Mononuclear cell (primary cell): ENCODE measurements around the gene S100A10. TPM values are rescaled to one million over a fixed set of nuclear protein-coding genes. Genes with fewer than 3 reads are reported as not detected.

Experiments used
- H3K27me3 ChIP-seq: 2 replicates; pipeline ENCODE4 v1.6.0; 2011; ENCODE audit warnings: low read length, control low read depth; ENCODE audit not compliant: insufficient read depth
- H3K4me1 ChIP-seq: 2 replicates; pipeline ENCODE4 v1.5.1; 2011; ENCODE audit warnings: mild to moderate bottlenecking, low read length, control low read depth; ENCODE audit not compliant: insufficient read depth
- H3K4me3 ChIP-seq: 2 replicates; pipeline ENCODE4 v1.5.1; 2011; ENCODE audit warnings: mild to moderate bottlenecking, low read length, moderate library complexity
- H3K9me3 ChIP-seq: 2 replicates; pipeline ENCODE4 v1.5.1; 2011; ENCODE audit warnings: low read depth, mild to moderate bottlenecking, control low read depth, low read length
- total RNA-seq: library from RNA; depleted of rRNA; stranded (reverse); fragments of >200 nt; gene quantifications from one replicate; pipeline ENCODE4 v1.2.3, GENCODE V29; 2012

Gene S100A10
- total RNA-seq, 1 donor, result 113 TPM

DNA sequence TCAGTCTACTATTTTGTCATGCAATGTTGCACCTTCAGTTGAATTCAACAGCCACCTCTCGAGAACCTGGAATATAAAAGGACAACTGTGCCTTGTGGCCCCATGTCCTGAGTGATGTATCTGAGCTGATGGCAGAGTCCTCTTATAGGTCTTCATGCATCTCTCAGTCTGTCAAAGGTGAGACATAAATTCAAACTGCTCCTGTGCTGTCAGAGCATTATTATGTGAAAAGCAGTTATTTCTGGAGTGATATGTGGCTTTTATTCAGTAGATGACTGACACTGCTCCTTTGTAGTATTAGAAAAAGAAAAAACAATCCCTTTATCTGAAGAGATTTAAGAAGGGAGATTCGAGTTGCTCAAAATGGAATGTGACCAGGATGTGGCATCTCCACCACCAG lies 8.4 kb downstream of the S100A10 start:
- no peaks in the 10 kb centered on the region for H3K27me3 ChIP-seq
- H3K4me3 ChIP-seq, result no peak overlapping the region
- H3K9me3 ChIP-seq, result no peaks in the 10 kb centered on the region
- peaks cover 59% of the 10 kb centered on the region for H3K4me1 ChIP-seq

GRCh38 chr1:151984313-151984956 lies 9.2 kb downstream of the S100A10 start:
- Histone ChIP-seq H3K4me1 (peaks cover 51% of the 10 kb centered on the region), H3K9me3 (no peaks in the 10 kb centered on the region), H3K4me3 (no peak overlapping the region), H3K27me3 (no peaks in the 10 kb centered on the region)

GRCh38 chr1:151982300-151983005 lies 11.2 kb downstream of the S100A10 start:
- H3K4me3 ChIP-seq, result no peak overlapping the region
- H3K27me3 ChIP-seq, result no peaks in the 10 kb centered on the region
- no peaks in the 10 kb centered on the region for H3K9me3 ChIP-seq
- H3K4me1 ChIP-seq, result peaks cover 31% of the 10 kb centered on the region

DNA sequence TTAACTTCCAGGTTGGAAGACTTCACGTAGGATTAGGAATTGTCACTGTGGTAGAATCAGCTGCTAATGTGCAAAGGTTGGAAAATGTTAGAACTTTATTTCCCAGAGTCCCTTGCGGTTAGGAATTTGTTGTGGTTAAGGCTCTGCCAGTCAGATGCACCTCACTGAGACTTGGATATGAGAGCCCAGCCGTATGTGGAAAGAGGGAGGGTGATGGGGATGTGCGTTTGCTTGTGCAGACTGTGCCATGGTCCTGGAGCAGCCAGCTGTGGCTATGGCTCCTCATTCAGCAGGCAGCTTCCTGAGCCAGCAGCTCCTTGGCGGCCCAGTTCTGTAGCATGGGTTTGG lies 12.5 kb downstream of the S100A10 start:
- Histone ChIP-seq H3K27me3 (no peaks in the 10 kb centered on the region), H3K9me3 (no peaks in the 10 kb centered on the region), H3K4me1 (peaks cover 20% of the 10 kb centered on the region), H3K4me3 (no peak overlapping the region)

GRCh38 chr1:151980287-151981177 lies 13.1 kb downstream of the S100A10 start:
- Histone ChIP-seq H3K27me3 (no peaks in the 10 kb centered on the region), H3K4me3 (no peak overlapping the region), H3K4me1 (peaks cover 17% of the 10 kb centered on the region), H3K9me3 (no peaks in the 10 kb centered on the region)

DNA sequence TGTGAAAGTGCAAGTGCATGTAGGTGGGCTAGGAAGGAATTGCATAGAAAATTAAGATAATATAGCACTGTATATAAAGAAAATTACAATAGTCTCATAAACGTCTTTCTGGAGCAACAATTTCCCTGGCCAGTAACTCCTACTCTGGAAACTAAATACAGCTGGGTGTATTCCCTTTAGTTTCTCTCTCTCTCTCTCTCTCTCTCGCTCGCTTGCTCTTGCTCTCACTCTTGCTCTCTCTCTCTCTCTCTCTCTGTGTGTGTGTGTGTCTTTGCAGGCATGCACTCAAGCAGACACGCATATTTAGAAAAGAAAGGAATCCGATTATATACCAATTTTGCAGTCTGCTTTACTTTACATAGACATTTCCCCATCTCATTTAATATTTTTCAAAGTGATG lies 14.7 kb downstream of the S100A10 start:
- H3K9me3 ChIP-seq, result no peaks in the 10 kb centered on the region
- H3K27me3 ChIP-seq, result no peaks in the 10 kb centered on the region
- no peak overlapping the region for H3K4me3 ChIP-seq
- peaks cover under 1% of the 10 kb centered on the region for H3K4me1 ChIP-seq

DNA sequence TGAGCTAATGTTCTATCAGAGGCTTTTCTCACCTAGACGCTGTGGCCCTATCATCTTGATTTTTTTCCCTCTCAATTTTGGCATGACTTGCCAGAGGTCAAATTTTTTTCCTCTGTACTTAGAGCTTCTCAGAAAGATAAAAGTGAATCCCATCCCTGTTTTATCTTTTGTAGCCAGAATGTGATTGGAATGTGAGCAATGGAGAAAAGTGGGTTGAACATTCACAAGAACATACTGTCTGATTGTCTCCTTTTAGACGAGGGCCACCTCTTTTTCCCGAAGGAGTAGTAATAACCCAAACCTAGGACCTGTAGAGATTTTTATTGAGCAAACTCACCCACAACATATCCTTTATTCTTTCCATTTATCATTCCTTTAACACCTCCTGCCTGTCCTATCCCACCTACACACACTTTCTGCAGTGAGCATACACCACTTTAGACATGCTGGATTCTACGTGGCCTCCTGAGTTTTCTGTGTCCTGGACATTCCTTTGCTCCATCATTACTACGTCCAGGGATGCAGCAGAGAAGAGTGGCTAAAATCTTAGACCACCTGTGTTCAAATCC lies 15.9 kb downstream of the S100A10 start:
- H3K4me3 ChIP-seq, result no peak overlapping the region
- peaks cover 8% of the 10 kb centered on the region for H3K4me1 ChIP-seq
- no peaks in the 10 kb centered on the region for H3K9me3 ChIP-seq
- no peaks in the 10 kb centered on the region for H3K27me3 ChIP-seq

DNA sequence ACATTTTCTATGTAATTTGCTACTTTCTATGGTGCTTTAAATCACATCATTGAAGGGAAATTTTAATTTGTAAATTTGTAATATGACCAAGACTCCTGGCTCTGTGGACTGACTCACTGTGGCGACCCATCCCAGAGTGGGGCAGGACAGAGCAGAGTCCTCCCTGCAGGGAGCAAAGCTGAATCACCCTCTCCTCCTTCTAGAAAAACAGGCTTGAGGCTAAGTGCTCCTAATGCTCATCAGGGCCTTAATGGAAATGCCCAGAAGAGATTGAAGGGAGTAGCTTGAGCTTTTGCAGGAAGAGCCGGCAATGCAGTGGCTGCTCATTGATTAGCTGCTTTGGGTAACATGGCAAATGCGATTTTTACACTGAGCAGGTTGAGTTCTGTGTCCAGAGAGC lies 16.8 kb downstream of the S100A10 start:
- no peaks in the 10 kb centered on the region for H3K9me3 ChIP-seq
- no peak overlapping the region for H3K4me3 ChIP-seq
- peaks cover 11% of the 10 kb centered on the region for H3K4me1 ChIP-seq
- H3K27me3 ChIP-seq, result no peaks in the 10 kb centered on the region

- H3K27me3 ChIP-seq, result no peaks in the 10 kb centered on the region
- H3K4me1 ChIP-seq, result peaks cover 11% of the 10 kb centered on the region
- no peak overlapping the region for H3K4me3 ChIP-seq
- no peaks in the 10 kb centered on the region for H3K9me3 ChIP-seq
Measured at GRCh38 chr1:151976015-151976343, 17.7 kb downstream of the S100A10 start.

DNA sequence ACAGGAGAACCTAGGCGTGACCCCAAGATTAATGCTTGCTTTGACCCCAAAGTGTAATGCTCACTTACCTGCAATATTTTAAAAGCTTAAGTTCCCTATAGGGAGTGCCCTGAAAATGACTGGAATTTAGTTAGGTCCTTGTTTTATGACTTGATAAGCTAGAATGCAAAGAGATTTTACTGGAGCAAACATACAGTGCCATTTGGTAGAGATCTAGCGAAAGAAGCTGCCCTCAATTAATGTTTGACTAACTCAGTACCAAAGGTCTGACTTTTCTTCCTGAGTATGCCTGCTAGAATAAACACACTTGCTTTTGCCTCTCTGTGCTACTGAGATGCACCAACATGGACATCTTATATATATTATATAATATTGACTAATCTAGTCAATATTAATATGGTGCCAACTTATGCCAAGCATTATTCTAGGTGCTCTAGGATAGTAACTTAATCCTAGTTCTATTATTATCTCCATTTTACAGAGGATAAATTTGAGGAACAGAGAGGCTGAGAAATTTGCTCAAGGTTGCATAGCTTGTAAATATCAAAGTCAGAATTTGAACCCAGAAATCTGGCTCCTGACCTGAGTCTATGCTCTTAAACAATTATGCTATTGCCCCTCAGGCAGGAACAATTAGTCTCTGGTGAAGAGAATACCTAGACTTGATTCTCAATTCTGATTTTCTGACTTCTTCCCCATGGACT lies 18.2 kb downstream of the S100A10 start:
- Histone ChIP-seq H3K27me3 (no peaks in the 10 kb centered on the region), H3K9me3 (no peaks in the 10 kb centered on the region), H3K4me1 (peaks cover 11% of the 10 kb centered on the region), H3K4me3 (no peak overlapping the region)

GRCh38 chr1:151972542-151973248 lies 21.0 kb downstream of the S100A10 start:
- H3K9me3 ChIP-seq, result no peaks in the 10 kb centered on the region
- no peaks in the 10 kb centered on the region for H3K27me3 ChIP-seq
- peaks cover 32% of the 10 kb centered on the region for H3K4me1 ChIP-seq
- H3K4me3 ChIP-seq, result no peak overlapping the region

DNA sequence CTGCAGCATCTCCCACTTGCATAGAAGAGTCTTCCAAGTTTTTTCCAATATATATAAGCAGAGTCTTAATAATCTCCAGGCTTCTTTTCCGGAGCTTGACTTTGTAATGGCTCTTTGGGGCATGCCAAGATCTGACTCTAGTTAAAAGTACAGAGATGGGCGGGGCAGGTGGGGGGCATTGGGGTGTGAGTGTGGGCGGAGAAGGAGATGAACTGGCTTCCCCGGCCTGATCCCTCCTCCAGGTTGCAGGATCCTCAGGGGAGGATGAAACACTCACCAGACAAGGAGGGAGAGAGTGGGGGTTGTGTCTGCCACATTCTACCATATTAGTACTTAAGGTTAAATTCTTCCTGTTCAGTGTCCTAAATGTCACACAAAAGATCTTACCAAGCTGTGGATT lies 23.0 kb downstream of the S100A10 start:
- H3K4me3 ChIP-seq, result no peak overlapping the region
- no peaks in the 10 kb centered on the region for H3K9me3 ChIP-seq

DNA sequence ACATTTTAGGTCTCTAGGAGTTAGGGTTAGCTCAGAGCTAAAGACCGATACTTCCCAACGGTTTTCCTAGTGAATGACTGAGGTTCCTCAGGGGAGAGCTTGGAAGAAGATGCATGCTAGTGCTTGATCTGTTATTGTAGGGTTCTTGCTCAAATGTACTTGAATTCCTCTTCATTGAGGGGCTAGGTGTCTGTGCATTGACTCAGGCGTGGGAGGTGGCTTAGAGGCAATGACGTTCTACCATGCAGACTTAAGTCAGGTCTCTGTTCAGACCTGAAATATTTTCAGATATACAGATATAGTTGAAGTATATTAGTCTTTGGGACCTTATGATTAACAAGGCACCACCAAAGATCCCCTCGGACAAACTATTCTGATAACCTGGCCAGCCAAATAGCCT lies 23.5 kb downstream of the S100A10 start:
- no peaks in the 10 kb centered on the region for H3K27me3 ChIP-seq
- H3K4me1 ChIP-seq, result peaks cover 34% of the 10 kb centered on the region
- no peak overlapping the region for H3K4me3 ChIP-seq
- no peaks in the 10 kb centered on the region for H3K9me3 ChIP-seq

More for the DNA sequence above, 23.0 kb downstream of the S100A10 start:
- peaks cover 34% of the 10 kb centered on the region for H3K4me1 ChIP-seq
- no peaks in the 10 kb centered on the region for H3K27me3 ChIP-seq

GRCh38 chr1:151968791-151969399 lies 24.8 kb downstream of the S100A10 start:
- peaks cover 34% of the 10 kb centered on the region for H3K4me1 ChIP-seq
- no peaks in the 10 kb centered on the region for H3K9me3 ChIP-seq
- H3K4me3 ChIP-seq, result no peak overlapping the region
- H3K27me3 ChIP-seq, result no peaks in the 10 kb centered on the region
